Left ventricle myocardium superior (tissue), 1 donor: ENCODE results near the gene EGFR. TPM values are rescaled to one million over a fixed set of nuclear protein-coding genes. Genes with fewer than 3 reads are reported as not detected.

ENCODE experiments used
- ATAC-seq: fragments of 200-7000 bp; cut with Tn5 transposase; one replicate; pipeline ENCODE4 v1.9.1; 2020; ENCODE audit warnings: mild to moderate bottlenecking, moderate library complexity
- DNase-seq: peaks from one replicate; pipeline ENCODE4 v3.0.0-alpha.2; 2020
- intact Hi-C: fragments of 100-400 bp; cut with micrococcal nuclease; formaldehyde crosslinking; loops from one replicate; pipeline ENCODE4 v1.11.0; 2022
- total RNA-seq: library from RNA; stranded (reverse); fragmentation: NEBNext Ultra II Directional; extraction: Animal tissue kit (Norgen Biotek cat#: 25700); gene quantifications from one replicate; pipeline ENCODE4 v1.2.1, GENCODE V29; 2021
- donor health status: DM: no; HTN: yes; CAD: no; lungs with severe emphysema.

Gene EGFR
- total RNA-seq, 1 donor from 2014 or later: 11.2 TPM

- intact Hi-C loops: no loop called here
- ATAC-seq: no peak
- DNase-seq: no peak
Measured at GRCh38 chr7:55005241-55005851, 13.5 kb upstream of the EGFR start.

DNA sequence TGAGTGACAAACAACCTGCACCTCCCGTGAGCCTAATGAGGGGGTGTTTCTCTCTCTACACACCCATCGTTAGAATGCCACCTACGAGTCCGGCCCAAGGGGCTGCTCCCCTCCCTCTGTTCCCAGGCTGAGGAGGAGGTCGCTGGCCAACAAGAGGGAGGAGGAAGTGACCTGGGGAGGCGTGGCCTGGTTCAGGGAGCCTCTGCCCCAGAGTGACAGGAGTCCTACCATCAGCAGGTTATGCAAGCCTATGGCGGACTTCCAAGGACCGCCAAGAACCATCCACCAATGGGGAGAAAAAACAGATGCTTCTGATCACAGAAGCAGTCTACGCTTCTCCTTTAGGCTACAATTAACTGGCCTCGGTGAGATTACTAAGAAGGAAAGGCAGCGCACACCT is 12.3 kb upstream of the EGFR start:
- ATAC-seq: no peak
- DNase-seq: peak; percentile 36
- intact Hi-C loops: no loop called here

- ATAC-seq (no peak), DNase-seq (no peak)
- intact Hi-C loops: no loop called here
Measured at GRCh38 chr7:55013851-55014250, 5.0 kb upstream of the EGFR start.

DNA sequence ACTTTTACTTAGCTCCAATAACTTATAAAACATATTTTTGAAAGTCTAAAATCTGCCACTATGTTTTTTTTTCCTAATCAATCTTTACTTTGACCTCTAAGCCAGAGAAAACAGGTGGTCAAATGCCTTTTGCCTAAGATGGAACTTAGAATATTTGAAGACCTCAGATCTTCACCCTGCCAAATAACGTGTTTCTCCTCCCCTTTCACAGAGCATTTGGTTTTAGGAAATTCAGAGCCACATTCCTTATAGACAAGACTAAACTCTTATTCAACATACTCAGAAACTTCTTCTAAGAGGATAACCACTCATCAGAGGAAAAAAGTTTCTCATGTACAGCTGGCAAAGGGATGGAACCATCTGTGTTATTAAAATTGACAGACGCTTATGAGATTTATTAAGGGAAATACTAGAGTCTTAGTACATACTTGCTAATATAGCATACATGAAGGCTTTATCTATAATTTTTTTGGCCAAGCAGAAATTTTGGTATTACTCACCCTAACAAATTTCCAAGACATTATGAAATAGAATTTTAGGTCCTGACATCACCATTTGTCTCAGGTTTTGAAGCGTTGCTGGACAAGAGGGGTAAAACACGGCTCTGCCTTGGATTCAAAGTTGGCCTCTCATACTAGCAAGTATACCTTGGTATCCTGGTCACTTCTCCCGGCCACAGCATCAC is 2.6 kb upstream of the EGFR start:
- no peak for DNase-seq
- intact Hi-C loops: no loop called here
- no peak for ATAC-seq

DNA sequence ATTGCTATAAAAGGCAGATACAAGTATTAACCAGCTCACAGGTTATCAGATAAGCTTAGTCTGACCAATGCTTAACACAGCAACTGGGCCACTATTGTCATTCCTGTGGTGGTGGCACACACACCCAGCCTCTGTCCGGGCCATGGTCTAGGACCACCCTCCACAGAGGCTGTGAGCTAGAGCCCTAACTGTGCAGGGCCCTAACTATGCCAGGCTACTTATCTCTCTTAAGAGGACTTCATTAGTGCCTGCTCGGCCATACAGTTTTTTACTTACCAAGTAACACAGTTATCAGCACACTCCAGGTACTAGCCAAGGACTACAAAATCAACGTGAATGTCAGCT is 2.1 kb upstream of the EGFR start:
- no peak for DNase-seq
- intact Hi-C loops: no loop called here
- ATAC-seq: no peak

DNA sequence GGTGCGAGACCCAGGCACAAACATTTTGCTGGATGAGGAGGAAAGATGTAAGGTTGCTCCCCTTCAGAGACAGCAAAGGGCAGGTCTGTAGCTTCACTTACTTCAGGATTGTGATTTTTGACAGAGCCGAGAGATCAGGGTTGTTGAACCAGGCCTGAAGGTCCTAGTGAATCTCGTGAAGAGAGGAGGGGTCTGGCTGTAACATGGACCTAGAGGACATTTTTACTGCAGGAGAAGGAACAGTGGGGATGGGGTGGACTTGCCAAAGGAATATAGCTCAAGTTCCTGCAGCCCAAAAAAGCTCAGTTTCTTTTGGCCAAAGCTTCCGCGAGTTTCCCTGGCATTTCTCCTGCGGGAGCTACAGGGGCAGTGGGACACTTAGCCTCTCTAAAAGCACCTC is 976 bp upstream of the EGFR start:
- no peak for ATAC-seq
- DNase-seq: no peak
- intact Hi-C loops: no loop called here

DNA sequence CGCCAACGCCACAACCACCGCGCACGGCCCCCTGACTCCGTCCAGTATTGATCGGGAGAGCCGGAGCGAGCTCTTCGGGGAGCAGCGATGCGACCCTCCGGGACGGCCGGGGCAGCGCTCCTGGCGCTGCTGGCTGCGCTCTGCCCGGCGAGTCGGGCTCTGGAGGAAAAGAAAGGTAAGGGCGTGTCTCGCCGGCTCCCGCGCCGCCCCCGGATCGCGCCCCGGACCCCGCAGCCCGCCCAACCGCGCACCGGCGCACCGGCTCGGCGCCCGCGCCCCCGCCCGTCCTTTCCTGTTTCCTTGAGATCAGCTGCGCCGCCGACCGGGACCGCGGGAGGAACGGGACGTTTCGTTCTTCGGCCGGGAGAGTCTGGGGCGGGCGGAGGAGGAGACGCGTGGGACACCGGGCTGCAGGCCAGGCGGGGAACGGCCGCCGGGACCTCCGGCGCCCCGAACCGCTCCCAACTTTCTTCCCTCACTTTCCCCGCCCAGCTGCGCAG is 424 bp downstream of the EGFR start:
- intact Hi-C loops: no loop called here
- peak; percentile 85 for DNase-seq
- peak; percentile 65 for ATAC-seq

- DNase-seq (peak; percentile 45), ATAC-seq (peak; percentile 28)
- intact Hi-C loops: no loop called here
Measured at GRCh38 chr7:55019691-55020465, 1.1 kb downstream of the EGFR start.

- intact Hi-C loops: no loop called here
- DNase-seq (peak; percentile 52), ATAC-seq (peak; percentile 23)
Measured at GRCh38 chr7:55020466-55020871, 1.7 kb downstream of the EGFR start.

- intact Hi-C loops: no loop called here
- peak; percentile 33 for DNase-seq
- ATAC-seq: no peak
Measured at GRCh38 chr7:55021053-55021452, 2.2 kb downstream of the EGFR start.

DNA sequence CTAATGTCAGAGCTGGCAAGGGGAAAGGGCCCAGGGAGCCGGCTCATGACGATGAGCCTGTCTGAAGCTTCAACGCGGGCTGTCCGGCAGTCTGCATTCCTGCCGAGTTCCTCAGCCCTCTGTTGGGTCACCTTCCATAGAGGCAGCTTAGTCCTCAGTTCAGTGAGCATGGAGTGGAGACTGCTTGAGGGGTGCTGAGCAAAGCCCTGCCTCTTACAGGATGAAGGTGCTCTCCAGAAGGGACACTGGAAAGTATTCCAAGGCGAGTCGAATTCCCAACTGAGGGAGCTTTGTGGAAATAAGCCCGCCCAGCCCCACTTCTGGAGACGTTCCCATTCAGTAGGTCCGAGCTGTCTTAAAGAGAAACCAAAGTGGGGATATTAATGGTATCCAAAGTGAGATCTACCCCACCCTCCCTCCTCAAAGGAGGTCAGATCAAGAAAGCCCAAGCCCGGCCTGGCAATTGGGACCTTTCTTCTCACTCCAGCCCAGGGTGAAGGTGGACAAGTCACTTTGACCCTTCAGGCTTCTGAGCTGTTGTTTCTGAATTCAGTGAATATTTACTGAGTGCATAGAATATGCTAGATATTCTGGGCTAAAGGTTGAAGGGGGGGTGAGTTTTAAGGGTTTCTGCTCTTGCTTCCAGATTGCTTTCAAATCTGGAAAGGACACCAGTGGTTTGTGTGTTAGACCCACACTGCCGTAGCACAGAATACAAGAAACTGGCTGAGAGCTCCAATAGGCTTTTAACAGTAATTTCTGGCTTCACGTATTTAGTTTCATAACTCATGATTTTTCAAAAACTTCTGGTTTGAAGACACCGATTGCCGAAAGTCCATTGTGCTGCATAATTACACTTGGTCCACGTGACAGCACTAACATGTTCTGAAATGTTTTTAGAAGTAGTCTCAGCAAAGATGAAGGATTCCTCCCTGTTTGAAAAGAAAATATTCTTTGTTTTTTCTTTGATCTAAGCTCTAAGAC is 3.5 kb downstream of the EGFR start:
- intact Hi-C loops: no loop called here
- DNase-seq (peak; percentile 42), ATAC-seq (no peak)

DNA sequence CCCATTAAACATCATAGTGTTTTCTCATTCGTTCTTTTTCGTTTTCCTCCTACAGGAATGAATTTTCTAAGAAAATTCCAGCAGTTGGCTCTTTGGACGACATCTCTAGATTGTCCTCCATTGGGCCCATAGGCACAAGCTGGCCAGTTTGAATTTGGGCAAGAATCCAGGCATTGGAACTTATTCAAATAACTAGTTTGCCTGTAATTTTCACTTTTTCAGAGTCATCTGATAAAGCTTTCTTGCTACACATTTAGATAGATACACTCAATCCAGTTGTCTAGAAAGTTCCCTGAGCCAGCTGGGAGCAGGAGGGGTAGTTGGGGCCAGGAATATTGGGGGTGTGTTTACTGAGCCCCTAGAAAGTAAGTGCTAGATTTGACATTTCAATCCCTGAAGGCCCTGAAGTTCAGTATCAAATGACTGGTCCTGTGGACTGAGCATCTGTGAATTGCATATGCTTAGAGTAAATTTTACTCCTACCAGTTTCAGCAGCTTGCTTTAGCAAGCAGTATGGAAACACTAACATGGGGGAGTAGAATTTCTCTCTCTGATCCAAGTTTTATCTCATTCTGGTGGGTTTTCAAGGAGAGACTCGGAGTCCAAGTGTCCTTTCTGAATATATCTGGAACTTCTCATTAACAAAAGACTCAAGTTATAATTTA is 5.2 kb downstream of the EGFR start:
- no peak for ATAC-seq
- DNase-seq: no peak
- intact Hi-C loops: no loop called here

DNA sequence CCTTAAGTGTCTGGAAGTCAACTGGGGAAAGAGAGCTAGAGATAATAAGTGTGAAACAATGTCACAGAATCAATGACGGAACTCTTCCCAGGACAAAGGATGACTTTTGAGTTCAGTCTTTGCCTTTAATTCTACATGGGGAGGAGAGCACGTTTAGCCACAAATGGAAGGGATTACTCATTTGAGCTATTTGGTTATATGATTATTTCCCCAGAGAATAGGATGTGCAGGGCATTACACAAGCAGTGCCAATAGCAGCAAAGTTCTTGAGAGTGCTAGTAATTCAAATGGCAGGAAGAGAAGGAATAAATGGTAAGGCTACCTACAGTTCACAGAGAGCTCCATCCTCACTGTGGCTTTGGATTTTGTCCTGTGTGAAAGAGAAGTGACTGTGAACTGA is 6.0 kb downstream of the EGFR start:
- intact Hi-C loops: no loop called here
- DNase-seq: no peak

DNA sequence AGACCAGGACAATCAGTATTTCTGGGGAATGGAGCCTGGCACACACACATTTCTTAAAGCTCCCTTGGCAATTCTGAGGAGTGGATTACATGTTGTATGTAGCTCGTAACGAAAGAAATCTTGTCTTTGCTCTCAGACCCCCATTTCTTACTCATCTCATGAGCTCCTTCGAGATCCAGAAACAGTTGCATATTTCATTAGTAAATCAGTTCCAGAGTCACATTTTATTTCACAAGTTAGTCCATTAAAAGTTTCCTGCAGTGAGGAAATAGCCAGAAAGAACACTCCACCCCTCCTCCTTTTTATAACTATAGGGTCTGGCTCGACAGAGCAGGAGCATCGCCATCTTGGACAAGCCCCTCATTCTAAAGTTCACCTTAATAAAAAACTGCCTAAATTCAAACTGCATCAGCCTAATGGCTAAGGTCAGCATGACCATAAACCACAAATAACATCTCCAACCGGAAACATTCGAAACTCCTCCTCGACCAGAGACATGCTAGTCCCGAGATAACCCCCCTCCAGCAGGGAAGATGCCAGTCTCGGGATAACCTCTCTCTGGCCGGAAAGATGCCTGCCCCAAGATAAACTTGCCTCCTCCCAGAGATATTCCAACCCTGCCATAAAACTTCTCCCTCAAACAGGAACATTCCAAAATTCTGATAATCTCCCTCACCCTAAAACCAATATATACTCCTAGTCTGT is 7.4 kb downstream of the EGFR start:
- no peak for ATAC-seq
- intact Hi-C loops: no loop called here
- DNase-seq: no peak

More for the DNA sequence above, 6.0 kb downstream of the EGFR start:
- no peak for ATAC-seq

DNA sequence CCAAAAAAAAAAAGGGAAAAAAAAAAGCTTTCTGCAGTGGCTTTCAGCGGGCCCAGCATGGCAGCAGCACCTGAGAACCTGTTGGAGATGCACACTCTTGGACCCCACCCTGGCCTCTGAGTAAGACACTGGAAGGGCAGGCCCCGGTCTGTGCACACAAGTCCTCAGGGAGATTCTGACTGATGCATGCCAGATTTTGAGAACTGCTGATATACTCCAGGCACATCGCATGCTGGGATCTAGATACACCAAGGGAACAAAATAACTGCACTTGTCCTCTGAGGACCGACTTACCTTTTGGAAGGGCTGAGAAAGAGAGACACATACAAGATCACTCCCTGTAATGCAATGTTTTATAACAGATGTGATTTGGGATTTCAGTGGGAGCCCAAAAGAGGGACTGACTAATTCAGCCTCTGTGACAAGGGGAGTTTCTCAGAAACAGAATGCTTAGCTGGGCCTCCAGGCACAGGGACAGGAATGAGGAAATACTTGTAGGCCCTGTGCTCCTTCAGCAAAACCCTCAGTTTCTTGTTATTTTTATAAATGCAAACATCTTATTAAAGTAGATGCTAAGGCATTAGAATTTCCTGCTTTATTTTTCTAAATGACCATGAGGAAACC is 8.2 kb downstream of the EGFR start:
- intact Hi-C loops: no loop called here
- ATAC-seq (peak; percentile 75), DNase-seq (peak; percentile 32)

GRCh38 chr7:55028011-55028410 is 9.2 kb downstream of the EGFR start:
- DNase-seq (no peak), ATAC-seq (no peak)
- intact Hi-C loops: no loop called here

- intact Hi-C loops: no loop called here
- ATAC-seq: no peak
- no peak for DNase-seq
Measured at GRCh38 chr7:55030314-55030713, 11.5 kb downstream of the EGFR start.

DNA sequence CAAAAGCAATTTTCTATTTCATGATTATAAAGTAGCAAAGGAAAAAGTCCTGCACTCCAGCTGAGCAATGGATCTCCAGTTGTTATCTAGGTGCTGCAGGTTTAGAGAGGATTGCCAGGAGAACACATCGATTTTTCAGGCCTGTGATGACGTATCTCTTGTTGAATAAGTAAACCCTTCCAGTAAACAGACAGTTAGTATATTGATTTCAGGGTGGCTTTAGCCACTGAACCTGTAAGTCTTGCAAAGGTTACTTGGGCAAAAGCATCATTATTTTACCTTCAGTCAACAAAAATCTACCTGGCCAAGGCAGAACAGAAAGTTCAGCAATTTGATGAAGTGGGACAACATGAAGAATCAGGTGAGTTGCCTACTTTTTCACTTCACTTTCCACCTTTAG is 12.3 kb downstream of the EGFR start:
- ATAC-seq: no peak
- intact Hi-C loops: no loop called here

More for the DNA sequence above, 12.3 kb downstream of the EGFR start:
- DNase-seq: no peak
